22Rv1 (cell line): ENCODE results near the gene COL2A1.

Experiments used
- H3K27ac ChIP-seq: fragments of 450-650 bp; 2 replicates; pipeline ENCODE4 v1.5.1; 2017
- ZFX ChIP-seq: fragments of 450-650 bp; IDR thresholded peaks from 2 replicates; pipeline ENCODE4 v1.6.1; 2017; ENCODE audit warnings: antibody characterized with exemption, borderline replicate concordance
- TF ChIP-seq, protein P1 (sequence below): fragments of 450-650 bp; IDR thresholded peaks from 2 replicates; pipeline ENCODE4 v1.5.1; 2017; ENCODE audit warnings: mild to moderate bottlenecking

Gene COL2A1

GRCh38 chr12:47944685-47945340 lies 59.5 kb downstream of the COL2A1 start:
- H3K27ac ChIP-seq, result no peak overlapping the region
- no peak for TF ChIP-seq ZFX
- TF ChIP-seq, protein P1, sequence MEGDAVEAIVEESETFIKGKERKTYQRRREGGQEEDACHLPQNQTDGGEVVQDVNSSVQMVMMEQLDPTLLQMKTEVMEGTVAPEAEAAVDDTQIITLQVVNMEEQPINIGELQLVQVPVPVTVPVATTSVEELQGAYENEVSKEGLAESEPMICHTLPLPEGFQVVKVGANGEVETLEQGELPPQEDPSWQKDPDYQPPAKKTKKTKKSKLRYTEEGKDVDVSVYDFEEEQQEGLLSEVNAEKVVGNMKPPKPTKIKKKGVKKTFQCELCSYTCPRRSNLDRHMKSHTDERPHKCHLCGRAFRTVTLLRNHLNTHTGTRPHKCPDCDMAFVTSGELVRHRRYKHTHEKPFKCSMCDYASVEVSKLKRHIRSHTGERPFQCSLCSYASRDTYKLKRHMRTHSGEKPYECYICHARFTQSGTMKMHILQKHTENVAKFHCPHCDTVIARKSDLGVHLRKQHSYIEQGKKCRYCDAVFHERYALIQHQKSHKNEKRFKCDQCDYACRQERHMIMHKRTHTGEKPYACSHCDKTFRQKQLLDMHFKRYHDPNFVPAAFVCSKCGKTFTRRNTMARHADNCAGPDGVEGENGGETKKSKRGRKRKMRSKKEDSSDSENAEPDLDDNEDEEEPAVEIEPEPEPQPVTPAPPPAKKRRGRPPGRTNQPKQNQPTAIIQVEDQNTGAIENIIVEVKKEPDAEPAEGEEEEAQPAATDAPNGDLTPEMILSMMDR, result no peak

DNA sequence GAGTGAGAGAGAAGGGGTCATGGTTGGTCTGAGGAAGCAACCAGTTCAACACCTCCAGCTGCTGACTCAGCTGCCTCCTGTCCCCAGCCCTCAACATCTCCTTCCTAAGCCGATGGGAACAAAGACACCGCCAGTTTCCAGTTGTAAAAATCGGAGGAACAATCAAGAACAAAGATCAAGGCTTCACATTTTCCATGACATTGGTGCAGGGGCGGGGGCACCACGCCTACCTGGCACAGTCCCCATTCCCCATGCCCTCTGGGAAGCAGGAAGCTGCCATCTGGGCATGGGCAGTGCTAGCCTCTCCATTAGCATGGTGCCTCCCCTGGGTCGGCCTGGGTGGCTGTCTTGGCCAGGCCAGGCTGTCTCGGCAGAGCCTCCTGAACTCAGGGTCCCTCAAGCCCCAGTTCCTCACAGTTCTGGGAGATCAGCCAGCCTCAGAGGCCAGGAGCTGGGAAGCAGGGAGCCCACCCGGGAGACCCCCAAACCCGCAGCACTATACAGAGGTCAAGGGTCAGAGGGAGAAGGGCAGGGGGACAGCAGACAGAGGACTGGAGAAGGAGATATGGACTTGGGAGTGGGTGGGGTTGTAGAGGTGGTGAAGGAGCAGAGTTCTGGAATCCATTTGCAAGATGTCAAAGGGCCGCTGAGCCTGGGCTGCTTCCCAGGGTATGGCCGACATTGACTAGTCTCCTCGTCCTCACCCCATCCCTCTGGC lies 60.5 kb downstream of the COL2A1 start:
- TF ChIP-seq, protein P1, result no peak
- no peak for TF ChIP-seq ZFX

DNA sequence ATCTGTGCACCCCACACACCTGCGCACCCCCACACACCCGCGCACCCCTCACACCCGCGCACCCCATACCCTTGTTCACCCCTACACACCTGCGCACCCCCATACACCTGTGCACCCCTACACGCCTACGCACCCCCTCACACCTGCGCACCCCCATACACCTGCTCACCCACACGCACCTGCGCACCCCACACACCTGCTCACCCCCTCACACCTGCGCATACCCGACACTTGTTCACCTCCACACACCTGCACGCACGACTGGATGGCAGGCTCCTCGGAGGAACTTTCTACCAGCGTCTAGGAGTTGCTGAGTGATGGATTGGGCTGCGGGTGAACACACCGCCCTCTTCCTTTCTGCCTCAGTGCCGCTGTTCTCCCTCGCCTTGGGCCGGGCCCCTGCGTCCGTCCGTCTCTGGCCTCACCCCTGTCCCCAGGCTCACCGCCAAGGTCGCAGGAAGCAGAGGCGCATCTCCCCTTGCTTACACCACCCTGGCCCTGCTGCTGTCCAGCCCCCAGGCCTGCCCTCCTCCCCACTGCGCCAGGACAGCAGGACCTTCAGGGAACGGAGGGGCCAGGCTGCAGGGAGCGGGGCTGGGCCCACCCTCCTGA lies 61.6 kb downstream of the COL2A1 start:
- H3K27ac ChIP-seq, result peak overlapping the region; percentile 48; the same call in 1 of the 2 replicates
- no peak for TF ChIP-seq ZFX
- TF ChIP-seq, protein P1, result peak; percentile 15; the same call in 1 of the 2 replicates

More for the DNA sequence above, 60.5 kb downstream of the COL2A1 start:
- peak overlapping the region; percentile 48 for H3K27ac ChIP-seq

DNA sequence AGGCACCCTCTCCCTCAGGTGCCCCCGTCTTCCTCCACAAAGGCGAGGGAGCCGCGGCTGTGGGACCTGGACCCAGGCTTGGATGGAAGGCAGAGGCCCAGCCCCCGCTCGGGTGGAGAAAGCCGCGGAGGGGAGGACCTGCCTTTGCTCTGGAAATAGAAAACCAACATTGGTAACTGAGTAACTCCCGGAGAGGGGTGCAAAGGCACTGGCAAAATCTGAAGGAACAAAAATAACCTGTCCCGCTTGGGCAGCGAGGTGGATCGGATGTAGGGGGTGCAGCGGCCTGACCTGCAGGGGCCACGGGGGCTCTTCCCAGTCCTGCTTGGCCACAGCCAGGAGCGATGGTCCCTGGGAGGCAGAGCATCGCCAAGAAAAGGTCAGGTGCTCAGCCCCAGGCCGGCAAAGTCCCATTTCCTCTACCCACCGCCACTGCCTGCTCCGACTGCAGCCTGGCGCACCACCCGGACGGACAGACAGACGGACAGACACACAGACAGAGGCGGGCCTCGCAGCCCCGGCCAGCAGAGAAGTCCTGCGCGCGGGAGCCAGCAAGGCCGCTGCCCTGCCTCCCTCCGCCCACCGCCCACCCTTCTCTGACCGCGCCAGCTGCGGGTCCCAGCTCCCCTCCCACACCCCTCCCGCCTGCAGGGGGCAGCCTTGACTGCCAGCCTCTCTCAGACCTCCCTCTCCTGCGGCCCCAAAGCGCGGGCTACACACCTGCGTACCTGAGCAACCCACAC lies 62.2 kb downstream of the COL2A1 start:
- H3K27ac ChIP-seq, result no peak overlapping the region
- TF ChIP-seq, protein P1, result peak; percentile 72
- no peak for TF ChIP-seq ZFX

DNA sequence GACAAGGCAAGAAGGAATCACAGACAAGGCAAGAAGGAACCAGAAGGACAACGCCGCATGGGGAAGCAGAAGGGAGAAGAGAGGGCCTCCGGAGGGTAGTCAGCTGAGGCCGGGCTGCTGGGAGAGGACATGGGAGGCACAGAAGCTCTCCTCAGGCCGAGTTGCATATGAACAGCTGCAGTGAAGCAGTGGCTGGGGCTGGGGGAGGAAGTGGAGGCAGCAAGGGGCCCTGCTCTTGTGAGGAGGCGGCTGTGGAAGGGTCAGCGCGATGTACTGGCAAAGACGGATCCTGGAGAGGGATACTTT lies 62.8 kb downstream of the COL2A1 start:
- TF ChIP-seq ZFX, result no peak
- TF ChIP-seq, protein P1, result no peak
- H3K27ac ChIP-seq, result no peak overlapping the region

GRCh38 chr12:47940773-47941474 lies 63.4 kb downstream of the COL2A1 start:
- no peak overlapping the region for H3K27ac ChIP-seq

More at GRCh38 chr12:47940773-47941474, 63.4 kb downstream of the COL2A1 start:
- TF ChIP-seq, protein P1, result no peak
- no peak for TF ChIP-seq ZFX
